SHP77 (cell line): ENCODE measurements around the gene ARMH4.

Experiments
- DNase-seq, 2 experiments: peaks; one replicate each; lab custom pipeline; 2025; lab: John Stamatoyannopoulos, UW

ARMH4 gene

GRCh38 chr14:58048219-58048618 lies 103.8 kb downstream of the ARMH4 start:
- no peak for DNase-seq

- no peak for DNase-seq
Observed at GRCh38 chr14:58027904-58028303, 124.1 kb downstream of the ARMH4 start.

- DNase-seq, result no peak
Observed at GRCh38 chr14:58026967-58027366, 125.0 kb downstream of the ARMH4 start.

GRCh38 chr14:58026219-58026618 lies 125.8 kb downstream of the ARMH4 start:
- no peak for DNase-seq

GRCh38 chr14:58014778-58015177 lies 137.2 kb downstream of the ARMH4 start:
- no peak for DNase-seq

GRCh38 chr14:58002618-58003017 lies 149.4 kb downstream of the ARMH4 start:
- no peak for DNase-seq

GRCh38 chr14:57999979-58000378 lies 152.0 kb downstream of the ARMH4 start:
- no peak for DNase-seq

- DNase-seq, result no peak
Observed at GRCh38 chr14:57999471-57999870, 152.5 kb downstream of the ARMH4 start.

- DNase-seq, result no peak
Observed at GRCh38 chr14:57998766-57999165, 153.2 kb downstream of the ARMH4 start.

- no peak for DNase-seq
Observed at GRCh38 chr14:57991353-57991752, 160.7 kb downstream of the ARMH4 start.

- no peak for DNase-seq
Observed at GRCh38 chr14:57988445-57988844, 163.6 kb downstream of the ARMH4 start.

- no peak for DNase-seq
Observed at GRCh38 chr14:57987596-57988300, 164.3 kb downstream of the ARMH4 start.

- no peak for DNase-seq
Observed at GRCh38 chr14:57987051-57987450, 165.0 kb downstream of the ARMH4 start.

- peak; percentile 94 to 97 for DNase-seq
Observed at GRCh38 chr14:57982804-57983634, 169.0 kb downstream of the ARMH4 start.

- DNase-seq, result peak; percentile 40 to 50
Observed at GRCh38 chr14:57981817-57982560, 170.0 kb downstream of the ARMH4 start.

- DNase-seq, result no peak
Observed at GRCh38 chr14:57979376-57980048, 172.5 kb downstream of the ARMH4 start.

GRCh38 chr14:57976701-57977100 lies 175.3 kb downstream of the ARMH4 start:
- DNase-seq, result no peak

GRCh38 chr14:57974896-57975295 lies 177.1 kb downstream of the ARMH4 start:
- DNase-seq, result no peak

GRCh38 chr14:57970594-57970993 lies 181.4 kb downstream of the ARMH4 start:
- no peak for DNase-seq

- no peak for DNase-seq
Observed at GRCh38 chr14:57970175-57970574, 181.8 kb downstream of the ARMH4 start.

- DNase-seq, result no peak
Observed at GRCh38 chr14:57963071-57963470, 188.9 kb downstream of the ARMH4 start.
